MCF 10A (cell line): ENCODE results near the gene TMEM132D. TPM values are rescaled to one million over a fixed set of nuclear protein-coding genes. Genes with fewer than 3 reads are reported as not detected.

ENCODE experiments used
- BruUV-seq: library from RNA; stranded (reverse); fragments of 400-500 nt; replicated peaks from 2 replicates; lab custom pipeline; 2021; lab: Mats Ljungman, UMichigan
- CTCF ChIA-PET: fragments of 300-600 bp; sonication (Branson Sonifier 250); formaldehyde crosslinking; extraction: SDS; loops from one replicate; lab custom pipeline; 2021; ENCODE audit warnings: antibody characterized with exemption, inconsistent platforms; lab: Yijun Ruan, JAX
- POLR2A ChIA-PET: fragments of 300-600, 350-650 bp; sonication (Branson Sonifier 250); formaldehyde crosslinking; extraction: SDS; loops from one replicate; lab custom pipeline; 2020; ENCODE audit warnings: antibody characterized with exemption, inconsistent platforms; lab: Yijun Ruan, JAX
- DNase-seq: peaks from one replicate; pipeline ENCODE4 v3.0.0-alpha.2; 2018; ENCODE audit not compliant: unreplicated experiment
- H3K27ac Mint-ChIP-seq: one replicate; pipeline ENCODE4 v1.8.0; 2022; ENCODE audit warnings: mild to moderate bottlenecking, low read depth, mixed read lengths; ENCODE audit not compliant: unreplicated experiment
- H3K27me3 Mint-ChIP-seq: one replicate; pipeline ENCODE4 v1.8.0; 2022; ENCODE audit warnings: mixed read lengths; ENCODE audit not compliant: insufficient read depth, unreplicated experiment
- H3K36me3 Mint-ChIP-seq: one replicate; pipeline ENCODE4 v1.8.0; 2022; ENCODE audit warnings: mild to moderate bottlenecking, moderate library complexity, mixed read lengths; ENCODE audit not compliant: insufficient read depth, unreplicated experiment
- H3K4me1 Mint-ChIP-seq: one replicate; pipeline ENCODE4 v1.8.0; 2022; ENCODE audit warnings: mixed read lengths; ENCODE audit not compliant: insufficient read depth, unreplicated experiment
- H3K4me3 Mint-ChIP-seq: one replicate; pipeline ENCODE4 v1.8.0; 2022; ENCODE audit warnings: mild to moderate bottlenecking, moderate library complexity, mixed read lengths; ENCODE audit not compliant: unreplicated experiment
- H3K9me3 Mint-ChIP-seq: one replicate; pipeline ENCODE4 v1.8.0; 2022; ENCODE audit warnings: mixed read lengths; ENCODE audit not compliant: unreplicated experiment
- CTCF ChIP-seq: fragments of 200-600 bp; IDR thresholded peaks from one replicate; pipeline ENCODE4 v1.8.0; 2022; ENCODE audit warnings: antibody characterized with exemption, mild to moderate bottlenecking; ENCODE audit not compliant: unreplicated experiment
- intact Hi-C: fragments of 100-400 bp; cut with micrococcal nuclease; formaldehyde crosslinking; loops from 2 replicates; pipeline ENCODE4 v1.14.1; 2022
- total RNA-seq: library from RNA; stranded (reverse); gene quantifications from 2 replicates; pipeline ENCODE4 v1.2.3, GENCODE V29; 2022

The TMEM132D gene
- total RNA-seq, 1 experiment from 2014 or later, result not detected

DNA sequence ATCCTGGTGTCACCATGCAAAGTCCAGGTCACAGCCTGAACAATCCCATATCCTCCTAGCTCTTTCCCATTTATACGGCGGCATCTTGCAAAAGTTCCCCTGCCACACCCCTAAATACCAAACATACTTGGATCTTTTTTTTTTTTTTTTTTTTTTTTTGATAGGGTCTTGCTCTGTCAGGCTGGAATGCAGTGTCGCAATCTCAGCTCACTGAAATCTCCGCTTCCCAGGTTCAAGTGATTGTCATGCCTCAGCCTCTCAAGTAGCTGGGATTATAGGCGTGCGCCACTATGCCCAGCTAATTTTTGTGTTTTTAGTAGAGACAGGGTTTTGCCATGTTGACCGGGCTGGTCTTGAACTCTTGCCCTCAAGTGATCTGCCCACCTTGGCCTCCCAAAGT, 599.3 kb downstream of the TMEM132D start:
- POLR2A ChIA-PET, result no interaction called here
- no peak for TF ChIP-seq CTCF
- H3K4me1 Mint-ChIP-seq, result no peaks in the 10 kb centered on the region
- intact Hi-C loops, result no loop called here
- H3K27me3 Mint-ChIP-seq, result no peaks in the 10 kb centered on the region
- no peak overlapping the region for H3K4me3 Mint-ChIP-seq
- H3K27ac Mint-ChIP-seq, result no peak overlapping the region
- peak; percentile 21 for DNase-seq
- BruUV-seq, result no TSS peak
- CTCF ChIA-PET, result interaction anchor here (0.6 kb wide), 1 partner anchor 19 kb away, joined by 3 read pairs; no protein-coding TSS in a partner anchor
- no peaks in the 10 kb centered on the region for H3K36me3 Mint-ChIP-seq
- H3K9me3 Mint-ChIP-seq, result peaks cover 25% of the 10 kb centered on the region

GRCh38 chr12:129300011-129300410, 603.8 kb downstream of the TMEM132D start:
- Mint-ChIP-seq H3K9me3 (peaks cover 35% of the 10 kb centered on the region), H3K27ac (no peak overlapping the region), H3K4me1 (no peaks in the 10 kb centered on the region), H3K4me3 (no peak overlapping the region), H3K36me3 (no peaks in the 10 kb centered on the region), H3K27me3 (no peaks in the 10 kb centered on the region)
- ChIA-PET CTCF (interaction anchor here (0.5 kb wide), 1 partner anchor 9 kb away, joined by 3 read pairs; no protein-coding TSS in a partner anchor), POLR2A (no interaction called here)
- no TSS peak for BruUV-seq
- no peak for TF ChIP-seq CTCF
- intact Hi-C loops, result no loop called here
- DNase-seq, result no peak

GRCh38 chr12:129298921-129299320, 604.9 kb downstream of the TMEM132D start:
- no peak overlapping the region for H3K27ac Mint-ChIP-seq
- BruUV-seq, result no TSS peak
- POLR2A ChIA-PET, result no interaction called here
- H3K36me3 Mint-ChIP-seq, result no peaks in the 10 kb centered on the region
- H3K4me3 Mint-ChIP-seq, result no peak overlapping the region
- no peaks in the 10 kb centered on the region for H3K4me1 Mint-ChIP-seq
- intact Hi-C loops, result no loop called here
- H3K27me3 Mint-ChIP-seq, result no peaks in the 10 kb centered on the region
- no peak for DNase-seq
- H3K9me3 Mint-ChIP-seq, result peaks cover 35% of the 10 kb centered on the region
- TF ChIP-seq CTCF, result no peak
- CTCF ChIA-PET, result no interaction called here

GRCh38 chr12:129296671-129297070, 607.2 kb downstream of the TMEM132D start:
- CTCF ChIA-PET, result no interaction called here
- POLR2A ChIA-PET, result no interaction called here
- no peak for DNase-seq
- intact Hi-C loops, result no loop called here
- Mint-ChIP-seq H3K27me3 (no peaks in the 10 kb centered on the region), H3K4me3 (no peak overlapping the region), H3K27ac (no peak overlapping the region), H3K4me1 (no peaks in the 10 kb centered on the region), H3K9me3 (peaks cover 35% of the 10 kb centered on the region), H3K36me3 (no peaks in the 10 kb centered on the region)
- no TSS peak for BruUV-seq
- TF ChIP-seq CTCF, result no peak
